Tibial nerve (tissue), 4 donors: ENCODE results near the gene CLDN12.
A peak's percentile ranks its signal among the peaks of the same experiment; 100 is the strongest.

Experiments used
- CTCF ChIP-seq, 5 experiments: fragments of 200-600 bp in 3 of 5; fragments of 450-650 bp in 2 of 5; sonication (generic) in 3 of 5; IDR thresholded peaks; one replicate each; pipeline ENCODE4 v1.5.1; 2016 to 2019; ENCODE audit warnings: antibody characterized with exemption in 5 of 5, mild to moderate bottlenecking in 3 of 5, moderate library complexity in 2 of 5
- EP300 ChIP-seq, 2 donors: sonication (generic); formaldehyde crosslinking; IDR thresholded peaks; one replicate each; pipeline ENCODE4 v1.6.1; 2017; ENCODE audit warnings: antibody characterized with exemption in 2 of 2, mild to moderate bottlenecking in 1 of 2
- POLR2A ChIP-seq, 2 donors: fragments of 450-650 bp; IDR thresholded peaks; one replicate each; pipeline ENCODE4 v1.6.1; 2017; ENCODE audit warnings: antibody characterized with exemption in 2 of 2, mild to moderate bottlenecking in 2 of 2, moderate library complexity in 2 of 2

GRCh38 chr7:90403174-90404113 lies at the start of gene CLDN12:
- peak; percentile 5 to 47 for TF ChIP-seq POLR2A (IDR thresholded peaks at IDR 0.05)
- peak in 1 of 5 experiments; percentile 21 for TF ChIP-seq CTCF (IDR thresholded peaks at IDR 0.05)
- peak in 1 of 2 donors; percentile 84 for TF ChIP-seq EP300 (IDR thresholded peaks at IDR 0.05)
